Hindlimb muscle (tissue), 1 donor: ENCODE data around the gene MAFF. TPM values are rescaled to one million over a fixed set of nuclear protein-coding genes. Genes with fewer than 3 reads are reported as not detected.
"Not testable (repeated sequence)": the region's sequence is repeated elsewhere in the genome, so short reads cannot be mapped to it uniquely, and the experiment has no call there.

Experiments
- DNase-seq: peaks from one replicate; pipeline ENCODE4 v3.0.0-alpha.2; 2013
- polyA plus RNA-seq: library from polyadenylated mRNA; unstranded; fragments of 120-200 nt; gene quantifications from one replicate; pipeline ENCODE4 v1.2.1, GENCODE V29; 2013; ENCODE audit not compliant: insufficient read length

The MAFF gene
- polyA plus RNA-seq: 3.8 TPM

DNA sequence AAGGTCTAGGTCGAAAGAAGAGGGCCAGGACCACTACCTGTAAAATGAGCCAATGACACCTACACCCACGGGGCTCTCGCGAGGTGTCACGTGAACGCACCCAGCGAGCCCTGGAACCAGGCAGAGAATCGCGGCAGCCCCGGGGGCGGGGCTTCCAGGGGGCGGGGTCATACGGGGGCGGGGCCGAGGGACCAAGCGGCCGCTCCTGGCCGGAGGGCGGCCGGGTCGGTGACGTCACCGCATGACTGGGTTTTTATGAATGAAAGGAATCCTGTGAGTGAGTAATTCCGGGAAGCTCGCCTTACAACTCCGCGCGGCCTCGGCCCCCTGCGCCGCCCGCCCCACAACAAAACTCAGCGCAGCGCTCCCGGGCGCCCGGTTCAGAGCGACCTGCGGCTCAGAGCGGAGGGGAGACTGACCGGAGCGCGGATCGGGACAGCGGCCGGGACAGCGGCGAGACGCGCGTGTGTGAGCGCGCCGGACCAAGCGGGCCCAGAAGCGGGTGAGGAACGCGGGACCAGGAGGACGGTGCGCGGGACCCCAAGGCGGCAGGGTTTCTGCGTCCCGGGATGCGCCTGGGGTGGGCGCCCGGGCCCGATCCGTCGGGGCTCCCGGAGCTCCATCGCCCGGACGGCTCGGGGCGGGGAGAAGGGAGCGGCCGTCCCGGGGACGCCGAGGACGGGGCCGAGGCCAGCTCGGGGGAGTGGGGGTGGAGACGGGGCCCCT is at the start of gene MAFF:
Gene MAFF, plus strand, starts transcription at position 284 of the 726 bp plus-strand sequence. CDS start 11,860 bp downstream, outside the sequence.
- DNase-seq: peak; percentile 95

DNA sequence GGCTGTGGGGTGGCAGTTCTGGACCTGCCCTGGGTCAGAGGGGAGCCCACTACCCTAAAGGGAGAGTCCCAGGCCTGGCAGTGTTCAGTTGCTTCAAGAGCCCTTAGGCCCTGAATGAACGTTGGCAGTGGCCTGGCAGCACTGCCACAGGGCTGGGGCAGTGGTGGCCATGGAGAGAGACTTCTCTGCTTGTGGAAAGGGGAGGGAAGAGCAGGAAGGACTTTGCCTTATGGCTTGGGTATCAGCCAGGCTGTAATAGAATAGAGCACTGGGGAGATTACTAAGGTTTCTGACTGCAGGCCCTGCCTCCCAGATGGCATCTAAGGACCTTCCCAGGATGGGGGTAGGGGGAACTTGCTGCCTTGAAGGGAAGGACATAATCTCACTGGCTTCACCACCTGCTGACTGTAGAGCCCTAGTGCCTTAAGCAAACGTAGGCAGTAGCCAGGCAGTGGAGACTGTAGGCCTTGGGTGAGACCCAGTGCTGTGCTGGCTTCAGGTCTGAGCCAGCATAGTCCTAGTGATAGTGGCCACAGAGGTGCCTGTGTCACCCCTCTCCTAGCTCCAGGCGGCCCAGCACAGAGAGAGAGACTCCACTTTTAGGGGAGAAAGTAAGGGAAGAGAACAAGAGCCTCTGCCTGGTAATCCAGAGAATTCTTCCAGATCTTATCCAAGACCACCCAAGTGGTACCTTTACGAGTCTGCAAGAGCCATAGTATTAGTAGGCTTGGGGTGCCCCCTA is 47.8 kb upstream of the MAFF start:
- no peak for DNase-seq

DNA sequence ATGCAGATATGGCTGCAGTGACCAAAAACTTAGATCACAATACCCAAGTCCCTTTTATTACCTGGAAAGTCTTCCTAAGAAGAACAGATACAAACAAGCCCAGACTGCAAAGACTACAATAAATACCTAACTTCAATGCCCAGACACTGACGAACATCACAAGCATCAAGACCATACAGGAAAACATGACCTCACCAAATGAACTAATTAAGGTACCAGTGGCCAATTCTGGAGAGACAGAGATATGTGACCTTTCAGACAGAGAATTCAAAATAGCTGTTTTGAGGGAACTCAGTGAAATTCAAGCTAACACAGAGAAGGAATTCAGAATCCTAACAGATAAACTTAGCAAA is 47.3 kb upstream of the MAFF start:
- not testable (repeated sequence) for DNase-seq

DNA sequence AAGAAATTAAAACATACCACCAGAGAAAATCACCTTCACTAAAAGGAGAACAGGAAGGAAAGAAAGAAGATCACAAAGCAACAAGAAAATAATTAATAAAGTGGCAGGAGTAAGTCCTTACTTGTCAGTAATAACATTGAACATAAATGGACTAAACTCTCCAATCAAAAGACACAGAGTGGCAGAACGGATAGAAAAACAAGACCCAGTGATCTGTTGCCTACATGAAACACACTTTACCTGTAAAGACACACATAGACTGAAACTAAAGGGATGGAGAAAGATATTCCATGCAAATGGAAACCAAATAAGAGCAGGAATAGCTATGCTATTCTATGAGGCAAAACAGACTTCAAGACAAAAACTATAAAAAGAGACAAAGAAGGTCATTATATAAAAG is 46.1 kb upstream of the MAFF start:
- no peak for DNase-seq

DNA sequence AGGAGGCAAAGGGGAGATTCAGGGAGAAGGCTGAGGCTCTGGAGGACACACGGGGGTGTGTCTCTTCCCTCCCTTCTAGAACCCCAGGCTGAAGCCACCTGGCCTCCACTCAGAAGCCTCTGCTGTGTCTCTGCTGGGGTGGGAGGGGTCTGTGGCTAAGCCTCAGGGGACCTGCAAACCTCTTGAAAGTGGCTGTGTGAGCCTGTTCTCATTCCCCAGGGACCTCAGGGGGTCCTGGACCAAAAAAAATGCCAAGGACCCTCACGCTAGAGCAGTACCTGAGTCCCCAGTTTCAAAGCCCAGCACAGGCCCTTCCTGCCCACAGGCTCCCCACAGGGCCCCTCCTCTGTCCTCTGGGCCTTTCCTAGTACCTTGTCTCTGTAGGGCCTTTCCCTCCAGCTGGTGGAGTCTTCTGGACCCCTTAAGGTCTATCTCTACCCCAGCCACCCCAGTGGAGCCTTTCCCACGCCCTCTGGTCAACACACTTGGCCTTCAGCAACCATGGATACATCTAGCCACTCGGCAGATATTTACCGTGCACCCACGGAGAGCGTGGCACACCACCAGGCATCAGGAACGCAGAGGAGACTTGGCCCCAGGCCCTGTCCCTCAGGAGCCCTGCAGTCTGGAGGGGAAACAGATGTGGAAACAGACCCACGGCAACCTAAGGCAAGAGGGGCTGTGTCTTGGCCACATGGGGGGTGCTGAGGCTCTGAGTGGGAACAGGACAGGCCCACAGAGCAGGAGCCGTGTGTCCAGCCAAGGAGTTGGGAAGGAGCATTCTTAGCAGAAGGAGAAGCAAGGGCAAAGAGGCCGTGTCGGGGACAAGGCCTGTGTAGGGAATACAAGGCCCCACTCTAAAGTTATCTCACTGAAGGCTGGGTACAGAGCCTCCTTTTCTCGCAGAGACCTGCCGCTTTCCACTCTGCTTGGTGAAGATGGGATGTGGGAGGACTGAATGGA is 38.6 kb upstream of the MAFF start:
- DNase-seq: no peak

DNA sequence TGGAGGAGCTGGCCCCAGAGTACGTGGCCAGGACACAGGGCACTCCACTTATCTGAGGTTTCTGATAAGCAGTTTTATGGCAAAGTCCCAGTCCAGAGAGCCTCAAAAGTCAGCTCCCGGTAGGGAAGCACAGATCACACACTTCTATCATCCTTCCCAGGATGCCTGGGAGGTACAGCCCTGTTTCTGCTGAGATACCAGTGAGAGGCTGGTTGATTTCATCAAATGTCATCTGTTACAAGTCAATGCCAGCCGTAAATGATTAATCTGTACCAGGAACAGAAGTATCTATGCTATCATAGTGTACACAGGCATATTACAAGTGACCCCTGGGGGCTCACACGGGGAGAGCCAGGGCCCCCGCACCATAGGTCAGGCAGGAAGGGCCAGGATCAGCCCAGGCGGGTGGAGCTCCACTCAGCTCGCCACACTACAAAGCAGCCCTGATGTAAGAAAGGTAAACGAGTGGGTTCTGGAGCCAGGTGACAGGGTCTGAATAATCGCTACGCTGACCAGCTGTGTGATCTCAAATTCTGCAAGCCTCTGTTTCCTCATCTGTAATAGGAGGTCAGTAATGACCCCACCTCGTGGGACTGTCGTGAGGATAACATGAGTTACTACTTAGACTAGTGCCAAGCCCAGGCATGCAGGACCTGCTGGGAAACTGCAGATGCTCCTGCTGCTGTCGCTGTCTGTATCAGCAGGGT is 37.8 kb upstream of the MAFF start:
- no peak for DNase-seq

DNA sequence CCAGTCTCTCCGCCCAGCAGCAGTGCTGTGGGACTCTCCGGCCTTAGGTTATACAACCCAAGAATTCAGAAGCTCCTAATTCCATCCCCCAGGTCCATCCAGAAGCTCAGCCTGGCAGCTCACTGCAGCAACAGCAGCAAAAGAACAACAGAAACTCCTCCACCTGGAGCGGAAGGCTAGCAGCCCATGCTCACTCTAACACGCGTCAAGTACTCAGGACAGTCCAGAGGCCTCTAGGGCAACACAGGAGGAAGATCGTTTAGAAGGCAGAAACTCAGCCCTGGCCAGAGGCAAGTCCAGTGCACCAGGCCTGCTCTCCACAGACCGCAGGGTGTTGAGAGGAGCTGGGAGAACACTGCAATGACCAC is 37.3 kb upstream of the MAFF start:
- DNase-seq: no peak

DNA sequence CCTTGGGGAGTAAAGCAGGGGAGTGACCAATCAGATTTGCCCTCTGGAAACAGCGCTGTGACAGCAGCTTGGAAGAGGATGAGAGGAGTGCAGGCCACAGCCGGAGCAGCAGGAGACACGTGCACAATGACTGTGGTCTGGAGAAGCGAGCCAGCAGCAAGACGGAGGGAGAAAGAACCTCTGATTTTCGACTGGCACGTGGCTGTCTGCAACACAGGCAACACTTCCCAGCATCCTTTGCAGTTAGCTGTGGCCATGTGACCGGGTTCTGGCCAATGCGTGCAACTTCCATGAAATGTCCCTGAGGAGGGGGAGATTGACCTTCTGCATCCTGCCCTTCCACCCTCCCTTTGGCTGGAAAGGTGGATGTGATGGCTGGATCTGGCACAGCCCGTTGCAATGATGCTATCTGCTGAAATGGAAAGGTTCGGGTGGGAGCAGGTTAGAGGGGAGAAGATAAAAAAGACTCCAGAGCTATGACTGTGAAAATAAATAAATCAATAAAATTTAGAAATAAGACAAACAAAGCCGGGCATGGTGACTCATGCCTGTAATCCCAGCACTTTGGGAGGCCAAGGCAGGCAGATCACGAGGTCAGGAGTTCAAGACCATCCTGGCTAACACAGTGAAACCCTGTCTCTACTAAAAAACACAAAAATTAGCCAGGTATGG is 35.7 kb upstream of the MAFF start:
- no peak for DNase-seq

DNA sequence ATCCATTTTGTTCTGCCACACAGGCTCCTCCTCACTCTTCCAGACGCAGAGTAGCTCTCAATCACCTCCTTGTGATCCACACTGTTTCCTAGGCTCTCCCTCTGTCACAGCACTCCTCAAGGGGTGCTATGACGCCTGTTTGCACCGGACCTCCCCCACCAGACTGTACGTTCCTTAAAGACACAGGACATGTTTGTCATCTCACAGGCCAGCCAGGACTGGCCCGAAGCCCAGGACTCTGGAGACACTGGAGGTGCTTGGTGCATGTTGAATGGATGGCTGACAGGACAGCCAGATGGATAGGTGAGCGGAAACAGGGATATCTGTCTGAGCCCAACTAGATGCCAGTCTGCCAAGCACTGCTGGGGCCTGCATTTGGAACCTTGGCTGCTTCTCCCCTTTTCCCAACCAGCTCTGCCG is 33.8 kb upstream of the MAFF start:
- no peak for DNase-seq

DNA sequence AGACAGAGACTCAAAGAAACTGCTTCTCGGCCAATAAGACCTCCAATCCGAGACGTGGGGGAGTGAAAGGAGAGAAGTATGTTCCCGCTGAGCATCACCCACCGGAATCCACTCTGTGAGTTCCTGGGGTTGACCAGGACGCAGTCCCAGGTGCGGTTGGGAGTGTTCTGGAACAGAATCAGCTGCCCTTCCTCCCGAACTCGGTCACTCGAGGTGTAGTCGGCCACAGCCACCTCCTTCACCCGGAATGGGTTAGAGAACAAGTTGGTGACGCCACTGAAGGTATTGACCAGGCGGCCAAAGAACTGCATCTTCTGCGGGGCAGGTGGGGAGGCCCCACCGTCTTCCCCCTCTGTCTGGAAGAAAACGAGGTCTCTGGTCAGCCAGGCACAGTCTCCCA is 32.7 kb upstream of the MAFF start:
- DNase-seq: no peak

DNA sequence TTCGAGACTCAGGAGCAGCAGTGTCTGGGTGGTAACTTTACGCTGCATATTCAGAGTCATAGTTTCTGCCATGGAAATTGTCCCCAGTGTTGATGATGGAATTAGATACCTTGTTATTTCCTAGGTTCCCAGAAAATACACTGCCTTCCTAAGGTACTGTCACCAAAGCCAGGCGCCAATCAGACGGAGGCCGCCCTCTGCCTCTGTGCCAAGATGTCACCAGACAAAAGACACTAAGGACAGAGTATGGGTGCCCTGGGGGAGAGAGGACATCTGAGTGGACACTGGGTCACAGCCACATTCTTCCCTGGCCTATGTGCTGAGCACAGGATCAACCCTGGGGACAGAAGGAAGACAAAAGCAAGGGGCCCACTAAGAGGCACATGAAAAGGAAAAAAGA is 31.3 kb upstream of the MAFF start:
- no peak for DNase-seq

DNA sequence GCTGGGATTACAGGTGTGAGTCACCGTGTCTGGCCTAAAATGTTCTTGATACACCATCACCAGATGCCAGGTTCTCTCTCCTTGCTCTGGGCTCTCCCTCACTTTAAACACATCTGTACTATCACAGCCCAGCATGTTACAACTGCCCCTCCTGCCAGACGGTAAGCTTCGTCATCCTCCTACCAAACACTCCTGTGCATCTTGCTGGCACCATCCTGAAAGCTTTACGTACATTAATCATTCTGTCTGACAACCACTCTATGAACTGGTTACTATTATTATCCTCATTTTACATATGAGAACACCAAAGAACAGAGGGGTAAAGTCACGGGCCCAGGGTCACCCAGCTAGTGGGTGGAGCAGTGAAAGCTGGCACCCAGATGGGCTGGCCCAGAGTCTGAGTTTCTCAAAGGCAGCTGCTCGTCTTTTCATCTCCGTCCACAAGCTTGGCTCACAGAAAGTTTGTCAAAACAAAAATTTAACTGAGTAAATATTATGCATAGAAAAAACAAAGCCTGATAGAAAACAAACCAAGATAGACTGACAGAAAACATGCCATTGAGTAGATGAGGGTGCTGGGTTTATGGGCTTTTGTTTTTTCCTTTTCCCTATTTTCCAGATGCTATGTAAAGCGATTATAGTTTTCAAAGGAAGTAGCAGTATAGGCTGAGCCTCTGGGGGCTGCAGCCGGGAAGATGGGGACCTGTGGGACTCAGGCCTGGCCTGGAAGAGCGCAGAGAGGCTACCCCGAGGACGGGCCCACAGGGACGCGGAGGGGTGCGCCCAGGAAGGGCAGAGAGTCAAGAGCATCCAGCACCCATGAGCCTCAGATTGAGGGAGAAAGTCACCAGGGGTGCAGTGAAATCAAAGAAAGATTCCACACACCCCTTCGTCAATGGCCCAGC is 29.6 kb upstream of the MAFF start:
- DNase-seq: no peak

DNA sequence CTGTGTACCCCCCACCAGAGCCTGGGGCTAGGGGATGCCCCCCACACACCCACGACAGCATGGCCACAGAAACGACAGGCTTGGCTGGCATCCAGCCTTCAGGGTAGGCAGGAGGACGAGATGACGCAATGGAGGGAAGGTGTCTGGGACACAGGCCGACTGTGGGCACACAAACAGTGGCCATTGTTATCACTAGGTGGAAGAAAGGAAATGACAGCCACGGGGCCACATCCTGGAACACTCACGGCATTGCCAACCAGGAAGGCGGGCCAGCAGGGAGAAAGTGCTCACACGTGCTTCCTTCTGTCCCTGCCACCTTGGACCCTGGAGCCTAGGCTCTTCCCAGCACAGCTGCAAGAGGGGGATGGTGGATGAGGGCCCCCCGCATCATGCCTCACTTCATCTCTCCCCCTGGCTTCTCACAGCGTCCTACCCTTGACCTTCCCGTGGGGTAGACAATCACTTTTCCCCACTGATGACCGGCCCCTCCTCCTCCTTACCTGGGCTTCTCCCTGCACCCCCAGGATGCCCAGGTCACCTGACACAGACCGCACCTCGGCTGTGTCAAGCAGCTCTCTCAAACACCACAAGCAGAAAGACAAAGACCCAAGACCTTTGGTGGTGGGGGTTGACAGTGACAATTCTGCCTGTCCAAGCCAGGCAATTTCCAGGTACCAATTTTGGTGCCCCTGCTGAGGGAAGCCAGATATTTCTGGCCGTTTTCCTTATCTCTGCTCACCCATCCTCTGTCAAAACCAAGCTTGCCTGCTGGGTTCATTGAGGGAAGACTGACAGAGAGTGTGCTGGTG is 28.8 kb upstream of the MAFF start:
- no peak for DNase-seq

DNA sequence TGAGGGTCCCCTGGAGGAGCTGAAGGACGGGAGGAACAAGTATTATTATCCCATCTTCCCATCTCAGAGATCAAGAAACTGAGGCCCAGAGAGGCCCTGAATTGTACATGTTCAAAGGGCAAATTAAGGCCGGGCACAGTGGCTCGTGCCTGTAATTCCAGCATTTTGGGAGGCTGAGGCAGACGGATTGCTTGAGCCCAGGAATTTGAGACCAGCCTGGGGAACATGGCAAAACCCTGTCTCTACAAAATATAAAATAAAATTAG is 28.2 kb upstream of the MAFF start:
- DNase-seq: no peak

DNA sequence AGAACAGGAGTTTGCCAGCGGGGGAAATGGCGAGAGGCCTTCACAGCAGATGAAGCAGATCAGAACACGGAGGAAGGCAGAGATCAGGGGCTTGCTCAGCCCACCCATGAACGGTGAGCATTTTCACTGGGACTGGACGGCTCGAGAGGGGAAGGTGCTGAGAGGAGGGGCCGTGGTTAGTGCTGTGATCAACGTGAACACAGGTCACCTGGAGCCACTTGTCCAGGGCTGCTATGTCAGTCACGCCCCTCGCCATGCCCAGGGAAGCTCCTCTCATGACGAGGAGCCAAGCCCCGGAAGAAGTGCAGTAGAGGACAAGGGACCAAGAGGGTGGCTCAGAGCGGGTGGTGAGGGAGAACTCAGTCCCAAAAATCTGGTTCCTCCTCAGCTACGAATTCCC is 27.2 kb upstream of the MAFF start:
- DNase-seq: no peak

DNA sequence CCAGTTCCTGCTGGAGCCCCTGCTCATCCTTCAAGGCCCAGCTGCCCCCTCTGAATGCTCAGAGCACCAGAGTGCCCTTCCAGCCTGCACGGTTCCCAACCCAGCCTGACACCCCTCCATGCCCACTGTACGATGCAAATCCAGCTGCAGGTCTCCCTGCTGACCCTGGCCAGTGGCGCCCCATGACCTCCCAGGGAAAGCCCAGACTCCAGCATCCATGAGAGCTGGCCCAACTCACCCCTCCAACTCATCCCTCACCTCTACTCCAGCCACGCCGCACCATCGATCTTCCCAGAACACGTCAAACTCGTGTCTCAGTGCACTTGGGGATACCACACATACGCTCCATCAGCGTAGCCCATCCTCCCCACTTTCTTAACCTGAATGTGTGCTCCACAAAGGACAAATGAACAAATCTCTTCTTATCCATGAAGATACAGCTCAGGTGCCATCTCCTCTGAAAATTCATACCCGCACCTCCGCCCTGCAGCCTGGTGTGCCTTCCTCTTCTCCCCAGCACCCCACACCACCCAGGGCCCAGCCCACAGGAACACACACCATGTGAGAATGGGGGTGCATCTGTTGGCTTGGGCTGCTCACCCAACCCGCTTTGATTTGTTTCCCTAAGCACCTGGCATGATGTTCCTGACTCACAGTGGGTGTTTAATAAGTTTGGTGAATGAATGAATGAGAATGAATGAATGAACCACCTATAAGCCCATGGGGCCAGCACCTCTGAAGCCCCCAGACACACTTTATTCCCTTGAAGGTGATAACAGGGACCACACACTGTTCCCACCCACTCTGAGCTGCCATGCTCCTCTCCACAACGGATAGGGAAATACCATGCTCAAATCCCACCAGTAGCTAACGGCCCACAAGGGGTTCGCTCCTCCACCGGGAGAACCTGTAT is 26.3 kb upstream of the MAFF start:
- DNase-seq: no peak

DNA sequence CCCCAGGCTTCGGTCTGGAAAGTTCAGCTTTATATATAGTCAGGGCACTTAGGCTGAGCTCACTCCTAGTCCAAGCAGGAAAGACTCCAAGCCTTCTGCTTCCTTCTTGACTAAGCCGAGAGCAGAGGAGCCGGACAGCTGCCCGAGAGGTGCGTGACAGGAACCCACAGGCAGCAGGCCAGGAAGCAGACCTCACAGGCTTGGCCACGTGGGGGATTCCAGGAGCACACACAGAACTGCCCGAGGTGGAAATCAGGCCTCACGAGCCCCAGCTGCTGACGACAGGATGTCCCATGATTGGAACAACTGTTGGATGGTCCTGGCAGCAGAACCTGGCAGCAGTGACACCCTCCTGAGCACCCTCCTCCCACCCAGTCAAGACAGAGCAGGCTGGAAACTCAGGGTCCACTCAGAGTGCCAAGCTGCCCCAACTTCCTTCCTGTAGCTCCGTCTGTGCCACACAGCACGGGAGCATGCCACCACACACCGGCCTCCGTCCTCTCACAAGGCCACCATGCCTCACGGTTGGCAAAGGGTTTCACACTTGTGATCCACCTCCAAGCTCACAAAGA is 25.5 kb upstream of the MAFF start:
- peak; percentile 70 for DNase-seq

DNA sequence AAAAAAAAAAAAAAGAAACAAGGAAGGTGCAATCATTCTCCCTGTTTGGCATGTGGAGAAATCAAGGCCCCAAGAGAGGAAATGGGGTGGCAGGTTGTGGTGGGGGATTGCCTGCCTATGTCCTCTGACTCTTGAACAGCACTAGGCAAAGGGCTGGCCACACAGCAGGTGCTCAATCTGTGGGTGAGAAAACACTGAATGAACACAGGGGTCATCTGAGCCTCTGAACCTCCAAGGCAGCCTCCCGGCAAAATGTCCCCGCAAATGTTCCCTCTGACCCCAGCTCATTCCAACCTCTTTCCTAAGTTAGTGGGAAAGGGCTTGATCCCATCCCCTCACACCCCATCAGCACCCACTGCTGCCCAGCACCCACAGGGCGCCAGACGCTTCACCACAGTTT is 24.8 kb upstream of the MAFF start:
- DNase-seq: no peak

DNA sequence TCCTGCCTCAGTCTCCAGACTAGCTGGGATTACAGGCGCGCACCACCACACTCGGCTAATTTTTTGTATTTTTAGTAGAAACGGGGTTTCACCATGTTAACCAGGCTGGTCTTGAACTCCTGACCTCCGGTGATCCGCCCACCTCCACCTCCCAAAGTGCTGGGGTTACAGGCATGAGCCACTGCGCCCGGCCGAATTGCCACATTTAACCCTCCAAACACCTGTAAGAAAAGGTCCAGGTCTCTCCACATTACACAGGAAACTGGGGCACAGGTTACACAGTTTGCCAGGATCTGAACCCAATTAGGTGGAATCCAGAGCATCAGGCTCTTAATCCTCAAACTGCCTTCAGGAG is 24.2 kb upstream of the MAFF start:
- DNase-seq: not testable (repeated sequence)
